ENCODE results near the gene EVX2. TPM values are rescaled to one million over a fixed set of nuclear protein-coding genes. Genes with fewer than 3 reads are reported as not detected.

Gene EVX2
- polyA plus RNA-seq, 1 donor, result not detected

- no peak for DNase-seq (ENCODE audit: low read depth)
Measured at GRCh38 chr2:176107731-176108181, 24.0 kb upstream of the EVX2 start.

GRCh38 chr2:176106581-176107539 is 23.1 kb upstream of the EVX2 start, which contains the start of gene HOXD11:
Gene HOXD11, plus strand, starts transcription at chr2:176107280. Its CDS starts 76 bp downstream, at chr2:176107356.
- DNase-seq (ENCODE audit: low read depth), result no peak

GRCh38 chr2:176105730-176106580 is 22.2 kb upstream of the EVX2 start:
- no peak for DNase-seq (ENCODE audit: low read depth)

GRCh38 chr2:176105078-176105729 is 21.4 kb upstream of the EVX2 start:
- DNase-seq (ENCODE audit: low read depth), result no peak

- no peak for DNase-seq (ENCODE audit: low read depth)
Measured at GRCh38 chr2:176104316-176105077, 20.7 kb upstream of the EVX2 start.

- no peak for DNase-seq (ENCODE audit: low read depth)
Measured at GRCh38 chr2:176103742-176104315, 20.1 kb upstream of the EVX2 start.

- no peak for DNase-seq (ENCODE audit: low read depth)
Measured at GRCh38 chr2:176103194-176103593, 19.4 kb upstream of the EVX2 start.

- DNase-seq (ENCODE audit: low read depth), result no peak
Measured at GRCh38 chr2:176102309-176102866, 18.6 kb upstream of the EVX2 start.

- no peak for DNase-seq (ENCODE audit: low read depth)
Measured at GRCh38 chr2:176101842-176102241, 18.1 kb upstream of the EVX2 start.

- no peak for DNase-seq (ENCODE audit: low read depth)
Measured at GRCh38 chr2:176101216-176101830, 17.6 kb upstream of the EVX2 start.

GRCh38 chr2:176100547-176101140 is 16.9 kb upstream of the EVX2 start:
- no peak for DNase-seq (ENCODE audit: low read depth)

GRCh38 chr2:176099728-176100546 is 16.2 kb upstream of the EVX2 start, which contains the start of gene HOXD12:
Gene HOXD12, plus strand, starts transcription at chr2:176099795. Its CDS starts 7 bp downstream, at chr2:176099802.
- no peak for DNase-seq (ENCODE audit: low read depth)

- DNase-seq (ENCODE audit: low read depth), result no peak
Measured at GRCh38 chr2:176099159-176099727, 15.5 kb upstream of the EVX2 start.

- no peak for DNase-seq (ENCODE audit: low read depth)
Measured at GRCh38 chr2:176098366-176099158, 14.8 kb upstream of the EVX2 start.

- DNase-seq (ENCODE audit: low read depth), result no peak
Measured at GRCh38 chr2:176097820-176098365, 14.1 kb upstream of the EVX2 start.

GRCh38 chr2:176096986-176097819 is 13.4 kb upstream of the EVX2 start:
- DNase-seq (ENCODE audit: low read depth), result no peak

Data from forelimb muscle (tissue), 1 donor.